ENCODE results near the gene EVC. TPM values are rescaled to one million over a fixed set of nuclear protein-coding genes. Genes with fewer than 3 reads are reported as not detected.

The EVC gene
- total and polyA plus RNA-seq, 4 donors: 2.9 to 40.8 (median 13.6) TPM

DNA sequence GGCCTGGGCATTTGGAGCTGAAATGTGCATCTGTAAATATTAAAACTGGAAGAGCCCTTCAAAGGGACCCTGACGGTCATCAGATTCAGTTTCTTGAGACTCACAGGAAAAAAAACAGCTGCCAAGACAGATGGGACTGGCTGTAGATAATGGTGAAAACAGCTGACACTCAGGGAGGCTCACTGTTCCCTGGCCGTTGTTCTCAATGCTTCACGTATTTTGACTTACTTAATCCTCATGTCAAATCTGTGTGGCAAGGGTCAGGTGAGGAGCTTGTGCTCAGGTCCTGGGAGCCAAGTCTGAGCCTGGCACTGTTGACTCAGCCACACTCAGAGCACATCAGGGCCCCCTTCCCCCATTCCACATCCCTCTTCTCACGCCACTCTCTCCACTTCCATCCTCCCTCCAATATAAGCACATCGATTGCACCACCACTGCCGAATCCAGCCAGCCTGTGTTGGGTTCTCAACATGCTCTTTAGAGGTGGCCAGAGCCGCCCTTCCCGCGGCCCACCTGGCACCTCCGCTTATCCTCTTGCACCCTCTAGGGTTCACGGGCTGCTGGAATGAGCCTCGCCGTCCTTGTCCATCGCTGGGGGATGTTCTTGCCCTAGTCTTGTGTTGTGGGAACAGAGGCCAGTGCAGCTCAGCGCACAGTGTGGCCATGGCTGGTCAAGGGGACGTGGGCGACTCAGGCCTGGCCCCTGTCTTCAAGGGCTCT lies 40.1 kb downstream of the EVC start:
- no peak for TF ChIP-seq CTCF (IDR thresholded peaks at IDR 0.05; ENCODE audit: control extremely low read depth, extremely low read depth)
- Histone ChIP-seq H3K27ac (ENCODE audit: low read depth in 1 of 2, low read length in 1 of 2) (no peak overlapping the region), H3K9ac (ENCODE audit: insufficient read depth in 1 of 2, low read length in 2 of 2) (no peak overlapping the region), H3K4me3 (no peak overlapping the region), H3K27me3 (ENCODE audit: control insufficient read depth in 3 of 3, insufficient read depth in 3 of 3, low read length in 2 of 3) (no peaks in the 10 kb centered on the region), H3K4me1 (ENCODE audit: control insufficient read depth in 5 of 5, insufficient read depth in 5 of 5, low read length in 5 of 5) (peaks cover 0 to 39% (median 0%) of the 10 kb centered on the region in 5 donors), H3K9me3 (ENCODE audit: control insufficient read depth in 4 of 4, insufficient read depth in 3 of 4, low read length in 3 of 4) (no peaks in the 10 kb centered on the region), H3K36me3 (ENCODE audit: control insufficient read depth in 4 of 4, insufficient read depth in 4 of 4, low read length in 4 of 4) (peaks cover 0 to 33% (median 15%) of the 10 kb centered on the region in 4 donors)
- no peak for ATAC-seq (ENCODE audit: insufficient read depth, low FRiP score)
- WGBS, 2 donors: 82 to 83% methylated on average over 17 of the region's 17 CpGs
- peak in 2 of 3 donors; percentile 26 to 67 for DNase-seq

GRCh38 chr4:5751666-5752375 lies 40.8 kb downstream of the EVC start:
- Histone ChIP-seq H3K27me3 (ENCODE audit: control insufficient read depth in 3 of 3, insufficient read depth in 3 of 3, low read length in 2 of 3) (no peaks in the 10 kb centered on the region), H3K27ac (ENCODE audit: low read depth in 1 of 2, low read length in 1 of 2) (no peak overlapping the region), H3K9ac (ENCODE audit: insufficient read depth in 1 of 2, low read length in 2 of 2) (no peak overlapping the region), H3K9me3 (ENCODE audit: control insufficient read depth in 4 of 4, insufficient read depth in 3 of 4, low read length in 3 of 4) (no peaks in the 10 kb centered on the region), H3K4me3 (no peak overlapping the region), H3K4me1 (ENCODE audit: control insufficient read depth in 5 of 5, insufficient read depth in 5 of 5, low read length in 5 of 5) (peaks cover 0 to 35% (median 0%) of the 10 kb centered on the region in 5 donors), H3K36me3 (ENCODE audit: control insufficient read depth in 4 of 4, insufficient read depth in 4 of 4, low read length in 4 of 4) (peaks cover 0 to 40% (median 17%) of the 10 kb centered on the region in 4 donors)
- TF ChIP-seq CTCF (IDR thresholded peaks at IDR 0.05; ENCODE audit: control extremely low read depth, extremely low read depth): no peak
- DNase-seq (no peak), ATAC-seq (ENCODE audit: insufficient read depth, low FRiP score) (no peak)
- 80 to 82% methylated on average over 12 to 14 of the region's 14 CpGs for WGBS, 2 donors

DNA sequence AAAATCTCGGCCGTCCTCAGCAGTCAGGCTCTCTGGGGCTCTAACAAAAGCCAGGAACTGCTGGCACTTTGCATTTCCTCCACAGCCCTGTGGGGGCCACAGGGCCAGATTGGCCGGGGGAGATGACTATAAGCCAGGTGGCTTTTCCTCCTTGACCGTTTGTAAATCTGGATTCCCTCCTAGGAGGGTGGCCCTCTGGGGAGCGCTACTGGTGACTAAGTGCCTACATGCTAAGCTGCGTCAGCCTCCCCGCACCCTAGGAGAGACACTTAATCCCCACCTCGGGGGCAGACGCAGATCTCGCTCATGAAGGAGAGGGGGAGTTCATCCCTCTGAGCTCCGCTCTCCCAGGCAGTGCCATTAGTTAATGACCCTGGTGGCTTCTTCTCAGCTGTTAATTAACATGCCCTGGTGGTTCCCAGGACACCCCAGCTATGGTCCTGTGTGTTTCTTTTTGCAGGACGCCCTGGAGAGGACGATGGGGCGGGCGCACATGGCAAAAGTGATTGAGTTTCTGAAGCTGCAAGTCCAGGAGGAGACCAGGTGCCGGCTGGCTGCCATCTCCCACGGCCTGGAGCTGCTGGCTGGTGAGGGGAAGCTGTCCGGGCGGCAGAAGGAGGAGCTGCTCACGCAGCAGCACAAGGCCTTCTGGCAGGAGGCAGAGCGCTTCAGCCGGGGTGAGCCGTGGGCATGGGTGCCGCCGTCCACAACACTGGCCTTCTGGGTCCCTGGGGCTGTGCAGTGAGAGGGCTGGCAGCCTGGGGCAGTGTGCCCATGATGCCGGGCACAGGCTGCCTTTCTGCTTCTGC lies 41.6 kb downstream of the EVC start:
- no peak overlapping the region for H3K9ac ChIP-seq (ENCODE audit: insufficient read depth in 1 of 2, low read length in 2 of 2)
- WGBS, 2 donors: 85 to 87% methylated on average over 26 of the region's 26 CpGs
- H3K27me3 ChIP-seq (ENCODE audit: control insufficient read depth in 3 of 3, insufficient read depth in 3 of 3, low read length in 2 of 3): no peaks in the 10 kb centered on the region
- H3K4me1 ChIP-seq (ENCODE audit: control insufficient read depth in 5 of 5, insufficient read depth in 5 of 5, low read length in 5 of 5): peaks cover 0 to 28% (median 0%) of the 10 kb centered on the region in 5 donors
- H3K4me3 ChIP-seq: no peak overlapping the region
- TF ChIP-seq CTCF (IDR thresholded peaks at IDR 0.05; ENCODE audit: control extremely low read depth, extremely low read depth): no peak
- H3K9me3 ChIP-seq (ENCODE audit: control insufficient read depth in 4 of 4, insufficient read depth in 3 of 4, low read length in 3 of 4): peaks cover 0 to 5% (median 0%) of the 10 kb centered on the region in 4 donors
- H3K27ac ChIP-seq (ENCODE audit: low read depth in 1 of 2, low read length in 1 of 2): no peak overlapping the region
- ATAC-seq (ENCODE audit: insufficient read depth, low FRiP score) (no peak), DNase-seq (peak in 1 of 3 donors; percentile 19)
- peaks cover 0 to 47% (median 20%) of the 10 kb centered on the region in 4 donors for H3K36me3 ChIP-seq (ENCODE audit: control insufficient read depth in 4 of 4, insufficient read depth in 4 of 4, low read length in 4 of 4)

Measured in lung (tissue), 12 donors.